ENCODE data around the gene SMAD9. TPM values are rescaled to one million over a fixed set of nuclear protein-coding genes. Genes with fewer than 3 reads are reported as not detected.
A peak's percentile ranks its signal among the peaks of the same experiment; 100 is the strongest.

The SMAD9 gene
- total and polyA plus RNA-seq, 2 of the 13 experiments (the other 11 are each of a cell fraction or from before 2014, with no cell fraction given) = 4.2 to 7.7 TPM

DNA sequence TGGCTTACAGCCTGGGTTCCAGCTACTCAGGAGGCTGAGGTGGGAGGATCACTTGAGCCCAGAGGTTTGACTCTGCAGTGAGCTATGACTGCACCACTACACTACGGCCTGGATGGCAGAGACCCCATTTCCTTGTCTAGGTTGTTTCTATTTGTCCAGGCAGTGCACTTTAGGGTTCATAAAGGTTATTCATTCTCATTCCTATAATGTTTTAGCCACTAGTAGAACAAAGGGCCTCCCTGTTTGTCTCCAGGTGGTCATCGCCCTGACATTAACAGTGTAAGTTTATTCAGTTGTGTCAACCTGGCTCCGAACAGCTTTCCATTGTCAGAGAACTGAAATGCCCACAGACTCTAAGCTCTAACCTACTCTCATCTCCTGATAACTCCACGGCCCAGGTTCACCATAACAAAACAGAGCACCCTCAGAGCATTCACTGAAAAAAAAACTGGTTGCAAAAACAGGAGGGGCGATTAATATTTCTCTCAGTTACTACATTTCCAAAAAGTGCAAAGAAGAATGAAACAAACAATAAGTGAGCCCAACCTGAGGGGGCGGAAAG lies 37.1 kb downstream of the SMAD9 start (continued):
- TF ChIP-seq ZNF556 (CRISPR knock-in tag; IDR thresholded peaks at IDR 0.05; ENCODE audit: borderline replicate concordance) = no peak
- no peak for TF ChIP-seq ZNF724P (CRISPR knock-in tag; IDR thresholded peaks at IDR 0.05; ENCODE audit: borderline replicate concordance)
- TF ChIP-seq, protein P1, sequence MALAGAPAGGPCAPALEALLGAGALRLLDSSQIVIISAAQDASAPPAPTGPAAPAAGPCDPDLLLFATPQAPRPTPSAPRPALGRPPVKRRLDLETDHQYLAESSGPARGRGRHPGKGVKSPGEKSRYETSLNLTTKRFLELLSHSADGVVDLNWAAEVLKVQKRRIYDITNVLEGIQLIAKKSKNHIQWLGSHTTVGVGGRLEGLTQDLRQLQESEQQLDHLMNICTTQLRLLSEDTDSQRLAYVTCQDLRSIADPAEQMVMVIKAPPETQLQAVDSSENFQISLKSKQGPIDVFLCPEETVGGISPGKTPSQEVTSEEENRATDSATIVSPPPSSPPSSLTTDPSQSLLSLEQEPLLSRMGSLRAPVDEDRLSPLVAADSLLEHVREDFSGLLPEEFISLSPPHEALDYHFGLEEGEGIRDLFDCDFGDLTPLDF (CRISPR knock-in tag; IDR thresholded peaks at IDR 0.05) = no peak
- no peak for TF ChIP-seq ZNF20 (CRISPR knock-in tag; IDR thresholded peaks at IDR 0.05)
- no peak for TF ChIP-seq DNMT3B (CRISPR knock-in tag; conservative IDR thresholded peaks at IDR 0.05)
- TF ChIP-seq, protein P2, sequence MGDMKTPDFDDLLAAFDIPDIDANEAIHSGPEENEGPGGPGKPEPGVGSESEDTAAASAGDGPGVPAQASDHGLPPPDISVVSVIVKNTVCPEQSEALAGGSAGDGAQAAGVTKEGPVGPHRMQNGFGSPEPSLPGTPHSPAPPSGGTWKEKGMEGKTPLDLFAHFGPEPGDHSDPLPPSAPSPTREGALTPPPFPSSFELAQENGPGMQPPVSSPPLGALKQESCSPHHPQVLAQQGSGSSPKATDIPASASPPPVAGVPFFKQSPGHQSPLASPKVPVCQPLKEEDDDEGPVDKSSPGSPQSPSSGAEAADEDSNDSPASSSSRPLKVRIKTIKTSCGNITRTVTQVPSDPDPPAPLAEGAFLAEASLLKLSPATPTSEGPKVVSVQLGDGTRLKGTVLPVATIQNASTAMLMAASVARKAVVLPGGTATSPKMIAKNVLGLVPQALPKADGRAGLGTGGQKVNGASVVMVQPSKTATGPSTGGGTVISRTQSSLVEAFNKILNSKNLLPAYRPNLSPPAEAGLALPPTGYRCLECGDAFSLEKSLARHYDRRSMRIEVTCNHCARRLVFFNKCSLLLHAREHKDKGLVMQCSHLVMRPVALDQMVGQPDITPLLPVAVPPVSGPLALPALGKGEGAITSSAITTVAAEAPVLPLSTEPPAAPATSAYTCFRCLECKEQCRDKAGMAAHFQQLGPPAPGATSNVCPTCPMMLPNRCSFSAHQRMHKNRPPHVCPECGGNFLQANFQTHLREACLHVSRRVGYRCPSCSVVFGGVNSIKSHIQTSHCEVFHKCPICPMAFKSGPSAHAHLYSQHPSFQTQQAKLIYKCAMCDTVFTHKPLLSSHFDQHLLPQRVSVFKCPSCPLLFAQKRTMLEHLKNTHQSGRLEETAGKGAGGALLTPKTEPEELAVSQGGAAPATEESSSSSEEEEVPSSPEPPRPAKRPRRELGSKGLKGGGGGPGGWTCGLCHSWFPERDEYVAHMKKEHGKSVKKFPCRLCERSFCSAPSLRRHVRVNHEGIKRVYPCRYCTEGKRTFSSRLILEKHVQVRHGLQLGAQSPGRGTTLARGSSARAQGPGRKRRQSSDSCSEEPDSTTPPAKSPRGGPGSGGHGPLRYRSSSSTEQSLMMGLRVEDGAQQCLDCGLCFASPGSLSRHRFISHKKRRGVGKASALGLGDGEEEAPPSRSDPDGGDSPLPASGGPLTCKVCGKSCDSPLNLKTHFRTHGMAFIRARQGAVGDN (CRISPR knock-in tag; IDR thresholded peaks at IDR 0.05) = no peak
- peak; percentile 68; the same call in 1 of the 2 replicates for TF ChIP-seq CHD4 (IDR thresholded peaks at IDR 0.05; ENCODE audit: borderline replicate concordance, low read length)
- TF ChIP-seq TCF7L2 (IDR thresholded peaks at IDR 0.05; ENCODE audit: low read depth, low read length) = no peak; the same call in 1 of the 2 replicates
- TF ChIP-seq, protein P3, sequence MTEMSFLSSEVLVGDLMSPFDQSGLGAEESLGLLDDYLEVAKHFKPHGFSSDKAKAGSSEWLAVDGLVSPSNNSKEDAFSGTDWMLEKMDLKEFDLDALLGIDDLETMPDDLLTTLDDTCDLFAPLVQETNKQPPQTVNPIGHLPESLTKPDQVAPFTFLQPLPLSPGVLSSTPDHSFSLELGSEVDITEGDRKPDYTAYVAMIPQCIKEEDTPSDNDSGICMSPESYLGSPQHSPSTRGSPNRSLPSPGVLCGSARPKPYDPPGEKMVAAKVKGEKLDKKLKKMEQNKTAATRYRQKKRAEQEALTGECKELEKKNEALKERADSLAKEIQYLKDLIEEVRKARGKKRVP (CRISPR knock-in tag; IDR thresholded peaks at IDR 0.05) = peak in 1 of 2 experiments; percentile 33; a peak in 1 of 4 replicates
- TF ChIP-seq ZC3H4 (CRISPR knock-in tag; IDR thresholded peaks at IDR 0.05; ENCODE audit: borderline replicate concordance) = no peak
- TF ChIP-seq, protein P4, sequence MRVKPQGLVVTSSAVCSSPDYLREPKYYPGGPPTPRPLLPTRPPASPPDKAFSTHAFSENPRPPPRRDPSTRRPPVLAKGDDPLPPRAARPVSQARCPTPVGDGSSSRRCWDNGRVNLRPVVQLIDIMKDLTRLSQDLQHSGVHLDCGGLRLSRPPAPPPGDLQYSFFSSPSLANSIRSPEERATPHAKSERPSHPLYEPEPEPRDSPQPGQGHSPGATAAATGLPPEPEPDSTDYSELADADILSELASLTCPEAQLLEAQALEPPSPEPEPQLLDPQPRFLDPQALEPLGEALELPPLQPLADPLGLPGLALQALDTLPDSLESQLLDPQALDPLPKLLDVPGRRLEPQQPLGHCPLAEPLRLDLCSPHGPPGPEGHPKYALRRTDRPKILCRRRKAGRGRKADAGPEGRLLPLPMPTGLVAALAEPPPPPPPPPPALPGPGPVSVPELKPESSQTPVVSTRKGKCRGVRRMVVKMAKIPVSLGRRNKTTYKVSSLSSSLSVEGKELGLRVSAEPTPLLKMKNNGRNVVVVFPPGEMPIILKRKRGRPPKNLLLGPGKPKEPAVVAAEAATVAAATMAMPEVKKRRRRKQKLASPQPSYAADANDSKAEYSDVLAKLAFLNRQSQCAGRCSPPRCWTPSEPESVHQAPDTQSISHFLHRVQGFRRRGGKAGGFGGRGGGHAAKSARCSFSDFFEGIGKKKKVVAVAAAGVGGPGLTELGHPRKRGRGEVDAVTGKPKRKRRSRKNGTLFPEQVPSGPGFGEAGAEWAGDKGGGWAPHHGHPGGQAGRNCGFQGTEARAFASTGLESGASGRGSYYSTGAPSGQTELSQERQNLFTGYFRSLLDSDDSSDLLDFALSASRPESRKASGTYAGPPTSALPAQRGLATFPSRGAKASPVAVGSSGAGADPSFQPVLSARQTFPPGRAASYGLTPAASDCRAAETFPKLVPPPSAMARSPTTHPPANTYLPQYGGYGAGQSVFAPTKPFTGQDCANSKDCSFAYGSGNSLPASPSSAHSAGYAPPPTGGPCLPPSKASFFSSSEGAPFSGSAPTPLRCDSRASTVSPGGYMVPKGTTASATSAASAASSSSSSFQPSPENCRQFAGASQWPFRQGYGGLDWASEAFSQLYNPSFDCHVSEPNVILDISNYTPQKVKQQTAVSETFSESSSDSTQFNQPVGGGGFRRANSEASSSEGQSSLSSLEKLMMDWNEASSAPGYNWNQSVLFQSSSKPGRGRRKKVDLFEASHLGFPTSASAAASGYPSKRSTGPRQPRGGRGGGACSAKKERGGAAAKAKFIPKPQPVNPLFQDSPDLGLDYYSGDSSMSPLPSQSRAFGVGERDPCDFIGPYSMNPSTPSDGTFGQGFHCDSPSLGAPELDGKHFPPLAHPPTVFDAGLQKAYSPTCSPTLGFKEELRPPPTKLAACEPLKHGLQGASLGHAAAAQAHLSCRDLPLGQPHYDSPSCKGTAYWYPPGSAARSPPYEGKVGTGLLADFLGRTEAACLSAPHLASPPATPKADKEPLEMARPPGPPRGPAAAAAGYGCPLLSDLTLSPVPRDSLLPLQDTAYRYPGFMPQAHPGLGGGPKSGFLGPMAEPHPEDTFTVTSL (CRISPR knock-in tag; IDR thresholded peaks at IDR 0.05; ENCODE audit: borderline replicate concordance) = peak; percentile 80; the same call in 1 of the 2 replicates
- TF ChIP-seq CREM (IDR thresholded peaks at IDR 0.05) = peak; percentile 84
- no peak for TF ChIP-seq CREM (CRISPR knock-in tag; IDR thresholded peaks at IDR 0.05)
- no peak for TF ChIP-seq ZNF780A (CRISPR knock-in tag; IDR thresholded peaks at IDR 0.05)
- TF ChIP-seq ZNF180 (CRISPR knock-in tag; IDR thresholded peaks at IDR 0.05; ENCODE audit: borderline replicate concordance, low read depth) = no peak
- TF ChIP-seq EEA1 (CRISPR knock-in tag; IDR thresholded peaks at IDR 0.05; ENCODE audit: borderline replicate concordance) = no peak
- no peak for TF ChIP-seq AGO2 (optimal IDR thresholded peaks at IDR 0.05; ENCODE audit: low read depth, low read length)
- TF ChIP-seq ZNF138 (CRISPR knock-in tag; IDR thresholded peaks at IDR 0.05; ENCODE audit: low read depth) = no peak

Data from HepG2 (cell line).